Stimulated activated CD8-positive, alpha-beta memory T cell treated with anti-CD3 and anti-CD28 coated beads, Interleukin-15, amount 100 ng/mL, for 48 hours (primary cell): ENCODE results near the gene GRID1.
"Not testable (repeated sequence)": the region's sequence is repeated elsewhere in the genome, so short reads cannot be mapped to it uniquely, and the experiment has no call there.

Source experiments
- DNase-seq, 2 donors: peaks; one replicate each; pipeline ENCODE4 v3.0.0-alpha.2; 2020; ENCODE audit warnings: low read depth in 2 of 2

Gene GRID1

DNA sequence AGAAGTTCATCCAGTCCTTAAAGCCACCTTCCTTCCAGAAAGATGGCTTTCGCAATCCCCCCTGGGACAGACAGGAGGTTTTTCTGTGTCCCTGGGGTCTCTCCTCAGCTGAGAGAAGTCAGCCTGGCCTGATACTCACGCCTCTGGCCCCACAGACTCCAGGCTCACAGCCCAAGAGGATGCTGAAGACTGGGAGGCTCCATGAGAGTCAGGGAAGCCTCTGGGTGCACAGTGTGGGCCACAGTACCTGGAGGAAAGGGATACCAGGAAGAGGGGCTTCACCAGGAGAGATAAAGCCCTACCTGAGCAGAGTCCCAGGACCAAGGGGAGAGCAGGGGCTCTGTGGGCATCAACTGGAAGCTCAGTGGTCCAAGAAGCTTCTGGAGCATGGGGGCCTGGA, 324.4 kb downstream of the GRID1 start:
- no peak for DNase-seq

GRCh38 chr10:86041116-86041515, 325.5 kb downstream of the GRID1 start:
- DNase-seq = no peak

DNA sequence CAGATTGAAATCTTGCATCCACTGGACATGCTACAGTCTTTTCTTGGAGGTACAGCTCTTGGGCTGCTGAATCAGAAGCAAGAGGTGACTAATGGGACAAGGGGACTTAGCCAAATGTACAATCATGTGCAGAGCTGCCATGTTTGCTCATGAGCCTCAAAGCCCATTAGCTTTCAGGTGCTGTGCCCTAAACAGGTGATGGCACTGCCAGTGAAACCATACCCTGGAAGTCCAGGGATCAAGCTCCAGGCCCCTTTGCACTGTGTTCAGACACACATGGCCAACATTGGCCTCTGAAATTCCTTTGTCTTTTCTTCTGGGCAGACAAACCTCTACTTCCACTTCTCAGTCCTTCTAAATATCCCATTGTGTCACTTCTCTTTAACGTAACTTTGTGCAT, 328.2 kb downstream of the GRID1 start:
- DNase-seq = no peak

GRCh38 chr10:86037096-86037495, 329.5 kb downstream of the GRID1 start:
- DNase-seq = no peak

GRCh38 chr10:86036544-86036831, 330.1 kb downstream of the GRID1 start:
- no peak for DNase-seq

GRCh38 chr10:86035791-86036543, 330.6 kb downstream of the GRID1 start:
- no peak for DNase-seq

DNA sequence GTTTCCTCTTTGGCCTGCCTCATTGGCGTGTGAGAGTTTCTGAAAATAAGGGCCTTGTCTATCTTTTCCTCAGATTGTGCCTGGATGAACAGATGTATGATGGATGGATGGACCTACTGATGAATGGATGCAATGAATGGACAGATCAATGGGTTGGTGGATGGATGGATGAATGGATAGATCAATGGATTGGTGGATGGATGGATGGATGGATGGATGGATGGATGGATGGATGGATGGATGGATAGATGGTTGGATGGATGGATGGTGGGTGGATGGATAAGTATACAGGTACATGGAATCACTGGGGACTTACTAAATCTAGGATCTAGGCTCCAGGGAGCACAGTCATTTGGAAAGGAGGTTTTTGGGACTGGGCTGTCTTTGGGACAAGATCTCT, 331.9 kb downstream of the GRID1 start:
- DNase-seq = no peak

GRCh38 chr10:86033581-86033980, 333.0 kb downstream of the GRID1 start:
- no peak for DNase-seq

- not testable (repeated sequence) for DNase-seq
Measured at GRCh38 chr10:86032087-86032486, 334.5 kb downstream of the GRID1 start.

DNA sequence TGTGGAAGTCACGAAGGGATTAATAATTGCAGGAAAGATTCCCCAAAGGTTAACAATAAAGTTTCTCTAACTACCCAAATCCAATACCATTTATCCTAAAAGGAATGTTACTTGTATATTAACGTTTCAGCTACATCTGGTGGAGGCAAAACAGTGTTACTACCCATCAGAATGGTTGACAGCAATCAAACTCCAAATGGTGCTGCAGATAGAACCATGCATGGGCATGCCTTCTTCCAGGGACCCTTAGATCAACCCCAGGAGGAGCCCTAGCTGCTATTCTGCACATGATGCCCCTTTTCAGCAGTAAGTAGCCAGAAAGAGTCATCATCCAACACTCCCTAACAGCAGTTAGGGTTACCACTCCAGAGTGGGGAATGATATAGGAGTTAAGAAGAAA, 336.3 kb downstream of the GRID1 start:
- no peak for DNase-seq

DNA sequence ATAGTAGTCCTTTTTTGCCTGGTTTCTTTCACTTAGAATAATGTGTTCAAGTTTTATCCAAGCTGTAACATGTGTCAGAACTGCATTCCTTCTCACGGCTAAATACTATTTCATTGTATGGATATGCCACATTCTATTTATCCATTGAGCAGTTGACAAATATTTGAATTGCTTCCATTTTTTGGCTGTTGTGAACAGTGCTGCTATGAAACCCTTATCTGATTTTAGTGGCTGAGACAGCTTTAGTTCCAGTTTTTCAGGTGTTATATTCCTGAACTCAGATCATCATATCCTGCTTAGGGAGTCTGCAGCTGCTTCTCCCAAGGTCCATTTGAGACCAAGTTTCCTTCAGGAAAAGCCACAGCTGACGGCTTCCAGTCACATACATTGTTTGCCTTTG, 339.2 kb downstream of the GRID1 start:
- no peak for DNase-seq

- DNase-seq = no peak
Measured at GRCh38 chr10:86025509-86025908, 341.1 kb downstream of the GRID1 start.

DNA sequence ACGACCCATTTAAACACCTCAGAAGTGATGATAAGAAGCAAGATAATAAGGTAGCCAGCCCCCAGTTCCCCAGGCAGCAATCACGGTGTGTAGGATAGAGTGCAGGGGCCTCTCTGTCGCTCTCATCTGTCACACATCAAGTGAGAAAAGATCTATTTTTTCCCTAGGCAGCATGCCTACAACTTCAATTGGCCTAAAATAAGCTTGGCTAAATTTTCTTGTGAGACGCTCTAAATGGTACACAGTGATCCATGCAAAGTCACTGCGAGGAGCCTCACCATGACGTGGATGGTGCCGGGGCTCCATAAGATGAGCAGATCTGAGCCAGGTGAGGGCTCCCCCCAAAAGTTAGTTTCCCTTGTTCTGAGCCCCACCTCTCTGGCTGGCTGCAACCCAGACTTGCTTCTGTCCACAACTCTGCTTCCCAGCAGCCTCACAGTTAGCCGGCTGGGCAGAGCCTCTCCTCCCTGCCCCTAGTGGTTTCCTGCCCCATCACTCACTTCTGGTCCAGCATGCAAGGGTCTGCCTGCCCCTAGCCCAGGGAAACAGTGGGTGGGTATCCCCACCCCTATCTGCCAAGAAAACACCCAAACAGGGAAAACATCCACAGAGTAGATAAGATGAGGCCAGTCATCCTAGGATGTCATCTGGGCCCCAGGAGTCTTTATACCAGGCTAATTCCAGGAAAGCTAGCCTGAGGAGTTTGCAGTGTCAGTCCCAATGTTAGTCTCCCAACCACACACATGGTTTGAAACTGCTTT, 342.1 kb downstream of the GRID1 start:
- no peak for DNase-seq

DNA sequence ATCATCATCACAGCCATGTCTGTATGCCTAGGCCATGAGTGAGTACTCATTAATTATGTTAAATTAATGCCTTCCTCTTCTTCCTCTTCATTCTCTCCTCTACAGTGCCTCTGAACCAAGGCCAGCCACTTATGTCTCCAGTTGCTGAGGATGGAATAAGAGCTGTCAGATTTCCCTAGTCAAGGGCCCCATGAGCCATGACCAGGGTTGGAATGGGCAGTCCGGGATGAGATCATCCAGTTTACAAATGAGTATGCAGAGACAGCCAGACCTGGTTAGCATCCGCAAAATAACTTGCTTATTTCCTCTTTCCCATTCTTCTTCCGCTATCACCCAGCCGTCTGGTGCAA, 342.7 kb downstream of the GRID1 start:
- no peak for DNase-seq

GRCh38 chr10:86023336-86023735, 343.3 kb downstream of the GRID1 start:
- DNase-seq = no peak

DNA sequence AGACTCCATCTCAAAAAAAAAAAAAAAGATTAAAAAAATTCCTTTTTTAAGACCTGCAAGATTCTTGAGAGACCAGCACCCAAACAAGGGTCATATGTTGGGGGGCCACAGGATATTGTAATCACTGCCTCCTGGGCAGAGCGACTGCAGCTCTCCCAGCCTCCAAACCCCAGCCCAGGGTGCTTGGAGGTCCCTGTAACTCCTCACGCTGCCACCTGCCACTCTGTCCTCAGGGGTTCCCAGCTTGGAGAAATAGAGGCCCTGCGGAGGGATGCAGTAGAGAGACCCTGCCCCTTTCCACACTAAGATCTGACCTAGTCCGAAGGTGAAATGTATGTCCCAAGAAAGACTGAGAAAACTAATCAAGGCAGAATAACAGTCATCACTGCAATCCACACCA, 343.7 kb downstream of the GRID1 start:
- DNase-seq = no peak

DNA sequence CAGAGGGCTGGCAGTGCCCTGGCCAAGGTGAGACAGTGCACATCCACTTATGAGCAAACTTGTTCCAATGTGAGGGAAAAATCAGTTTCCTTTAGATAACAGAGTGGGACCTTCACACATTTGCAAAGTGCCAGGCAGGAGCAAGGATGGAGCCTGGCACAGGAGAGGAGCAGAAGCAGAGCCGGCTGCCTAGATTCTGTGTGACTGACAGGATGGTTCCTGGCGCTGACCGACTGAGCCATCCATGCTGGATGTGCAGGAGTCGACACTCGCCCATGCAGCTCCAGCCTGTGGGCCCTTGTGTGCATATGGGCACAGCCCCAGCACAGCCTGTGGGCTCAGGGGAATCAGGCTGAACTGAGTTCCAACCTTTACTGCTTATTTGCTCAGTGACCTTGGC, 346.5 kb downstream of the GRID1 start:
- DNase-seq = no peak

DNA sequence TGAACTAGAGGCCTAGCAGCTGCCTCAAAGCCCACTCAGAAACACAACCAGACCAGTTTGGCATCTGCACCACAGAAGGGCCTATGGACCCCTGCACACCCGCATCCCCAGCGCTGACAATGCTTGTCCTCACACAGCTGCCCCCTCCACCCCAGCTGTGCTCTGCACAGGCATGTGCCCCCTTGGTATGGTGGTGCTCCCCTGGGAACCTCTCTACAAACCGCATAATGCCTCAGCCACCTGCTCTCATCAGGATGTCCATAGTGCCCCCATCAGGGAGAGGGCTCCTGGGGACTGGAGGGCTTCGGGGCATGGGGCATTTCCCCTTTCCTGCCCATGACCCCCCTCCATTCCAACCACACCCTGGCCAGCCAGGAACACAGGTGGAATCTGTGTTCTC, 347.5 kb downstream of the GRID1 start:
- no peak for DNase-seq

- no peak for DNase-seq
Measured at GRCh38 chr10:86018735-86019058, 347.9 kb downstream of the GRID1 start.

DNA sequence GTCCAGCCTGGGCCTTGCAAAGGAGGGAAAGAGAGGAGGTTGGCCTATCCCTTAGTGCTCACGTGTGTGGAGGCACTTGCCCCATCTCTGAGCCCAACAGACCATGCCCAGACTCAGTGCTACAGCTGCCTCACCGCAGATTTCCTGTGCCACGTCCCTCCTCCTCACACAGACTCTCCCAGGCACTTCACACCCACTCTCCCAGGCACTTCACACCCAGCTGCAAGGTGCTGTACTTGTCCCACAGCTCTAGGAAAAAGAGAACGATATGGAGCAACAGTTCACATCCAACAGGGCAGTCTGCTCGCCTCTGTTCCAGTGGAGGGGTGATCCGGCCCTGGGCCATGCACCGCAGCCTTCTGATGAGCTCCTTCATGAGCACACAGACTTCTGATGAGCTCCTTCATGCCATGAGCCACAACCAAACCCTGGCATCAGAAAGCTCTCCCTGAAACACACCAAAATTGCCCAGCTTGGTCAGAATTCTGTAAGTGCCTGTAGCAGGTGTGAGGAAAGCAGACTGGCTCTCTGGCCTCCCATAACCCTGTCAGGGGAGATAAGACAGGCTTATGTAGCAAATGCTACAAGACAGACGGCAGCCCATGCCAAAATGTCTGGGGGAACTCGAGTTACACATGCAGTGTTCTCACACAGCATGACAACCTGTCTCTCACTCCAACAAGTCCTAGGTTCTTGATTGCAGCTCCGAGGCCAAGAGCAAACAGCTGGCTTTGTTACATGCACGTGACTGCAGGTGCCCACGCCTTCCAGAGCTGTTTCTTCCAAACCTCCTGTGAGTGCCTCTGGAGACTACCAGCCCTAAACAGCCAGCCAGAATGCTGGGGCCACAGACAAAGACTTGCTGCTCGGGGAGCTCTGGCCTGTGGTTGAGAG, 348.5 kb downstream of the GRID1 start:
- DNase-seq = no peak

DNA sequence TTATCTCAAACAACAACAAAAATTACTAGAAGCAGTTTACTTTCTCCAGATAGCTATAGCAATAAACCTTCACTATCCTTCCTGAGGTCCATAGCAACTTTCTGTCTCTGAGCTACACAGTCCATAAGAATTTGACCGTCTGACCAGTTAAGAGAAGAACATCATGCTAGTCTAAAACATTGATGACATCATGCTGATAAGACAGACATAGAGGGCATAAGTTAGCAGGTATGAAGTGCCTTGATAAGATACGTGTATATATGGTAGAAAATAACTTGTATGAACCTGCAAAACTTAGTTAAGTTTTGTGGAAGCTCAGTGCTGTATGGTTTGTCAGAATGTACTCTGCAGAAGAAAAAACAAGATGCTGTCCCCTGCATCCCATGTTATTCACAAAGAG, 353.0 kb downstream of the GRID1 start:
- no peak for DNase-seq

GRCh38 chr10:86007171-86007570, 359.4 kb downstream of the GRID1 start:
- no peak for DNase-seq

GRCh38 chr10:86004337-86004736, 362.3 kb downstream of the GRID1 start:
- DNase-seq = no peak
